ENCODE data around the gene FAM3C.
A peak's percentile ranks its signal among the peaks of the same experiment; 100 is the strongest.
"Not testable (repeated sequence)": the region's sequence is repeated elsewhere in the genome, so short reads cannot be mapped to it uniquely, and the experiment has no call there.

FAM3C gene

DNA sequence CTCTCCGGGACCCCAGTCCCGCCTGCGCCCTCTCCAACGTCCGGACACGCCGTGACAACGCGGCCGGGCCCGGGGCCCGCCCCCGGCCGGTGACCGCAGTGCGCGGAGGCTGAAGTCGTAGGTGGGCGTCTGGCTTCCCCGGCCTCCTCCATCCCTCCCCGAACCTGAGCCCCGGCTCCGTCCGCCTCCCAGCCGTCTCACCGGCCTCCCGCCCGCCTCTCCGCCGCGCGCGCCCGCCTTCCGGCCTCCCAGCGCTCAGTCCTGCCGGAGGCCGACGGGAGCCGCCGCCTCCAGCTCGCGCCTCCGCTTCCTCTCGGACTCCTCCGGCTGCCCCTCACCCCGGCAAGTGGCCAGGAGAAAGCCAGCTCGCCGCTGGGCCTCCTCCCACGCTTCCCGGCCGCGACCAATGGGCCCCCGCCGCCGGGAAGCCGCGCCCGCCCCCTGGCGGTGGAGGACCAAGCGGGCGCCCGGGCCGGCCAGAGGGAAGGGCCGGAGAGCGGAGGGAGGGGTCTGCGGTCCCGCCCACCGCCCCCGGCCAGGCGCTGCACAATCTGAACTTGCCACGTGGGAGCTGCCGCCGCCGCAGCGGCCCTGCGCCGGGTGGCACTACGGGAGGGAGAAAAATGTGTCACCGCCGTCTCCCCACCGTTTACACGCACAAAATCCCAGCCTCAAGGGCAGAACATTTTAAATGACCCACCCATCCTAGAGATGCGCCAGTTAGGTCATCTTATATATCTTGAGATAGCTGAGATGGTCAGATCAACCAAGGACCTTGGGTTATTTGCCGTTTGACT, at the start of gene FAM3C:
Gene FAM3C (minus strand): TSS at position 348 of the 797 bp plus-strand sequence. CDS start 13,339 bp downstream, outside the sequence.
- DNase-seq: peak; percentile 93

DNA sequence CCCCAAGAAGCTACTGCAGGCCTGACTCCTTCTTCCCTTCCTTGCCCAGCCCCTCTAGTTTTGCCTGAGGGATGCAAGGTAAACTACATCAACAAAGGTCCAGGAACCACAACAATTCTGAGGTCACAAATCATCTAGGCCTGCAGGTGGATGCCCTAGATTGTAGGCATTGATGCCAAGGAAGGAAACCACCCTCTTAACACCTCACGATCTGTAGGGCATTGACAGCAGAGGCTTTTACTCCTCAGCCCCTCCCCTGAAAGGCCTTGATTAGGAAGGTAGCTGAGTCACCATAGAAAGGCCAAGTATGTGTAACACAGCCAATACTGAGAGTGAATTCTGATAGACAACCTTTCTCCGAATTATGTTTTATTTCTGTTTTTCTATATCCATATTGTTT, 46.7 kb upstream of the FAM3C start:
- DNase-seq: no peak

- no peak for DNase-seq
These were observed 44.9 kb upstream of the FAM3C start for GRCh38 chr7:121440857-121441503.

DNA sequence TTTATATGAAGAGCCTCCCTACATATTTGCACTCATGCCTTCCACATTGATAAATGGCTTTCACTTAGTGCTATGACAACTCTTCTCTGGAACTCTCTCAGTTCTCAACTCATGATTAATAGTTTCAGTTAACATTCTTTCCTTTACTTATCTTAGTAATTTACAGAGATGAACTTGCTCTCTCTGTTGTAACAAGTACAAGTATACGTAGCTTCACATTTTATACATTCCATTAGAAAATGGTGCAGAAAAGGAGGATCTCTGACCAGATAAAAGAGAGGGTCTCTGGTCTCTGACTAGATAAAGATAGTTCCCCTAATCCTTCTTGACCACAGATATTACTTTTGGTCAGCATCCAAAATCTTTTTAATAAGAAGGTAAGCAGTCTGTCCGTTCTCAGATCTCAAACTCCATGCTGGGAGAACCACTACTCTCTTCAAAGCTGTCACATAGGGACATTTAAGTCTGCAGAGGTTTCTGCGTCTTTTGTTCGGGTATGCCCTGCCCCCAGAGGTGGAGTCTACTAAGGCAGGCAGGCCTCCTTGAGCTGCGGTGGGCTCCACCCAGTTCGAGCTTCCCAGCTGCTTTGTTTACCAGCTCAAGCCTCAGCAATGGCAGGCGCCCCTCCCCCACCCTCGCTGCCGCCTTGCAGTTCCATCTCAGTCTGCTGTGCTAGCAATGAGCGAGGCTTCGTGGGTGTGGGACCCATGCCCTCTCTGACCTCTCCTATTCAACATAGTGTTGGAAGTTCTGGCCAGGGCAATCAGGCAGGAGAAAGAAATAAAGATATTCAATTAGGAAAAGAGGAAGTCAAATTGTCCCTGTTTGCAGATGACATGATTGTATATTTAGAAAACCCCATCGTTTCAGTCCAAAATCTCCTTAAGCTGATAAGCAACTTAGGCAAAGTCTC, 42.2 kb upstream of the FAM3C start:
- not testable (repeated sequence) for DNase-seq

DNA sequence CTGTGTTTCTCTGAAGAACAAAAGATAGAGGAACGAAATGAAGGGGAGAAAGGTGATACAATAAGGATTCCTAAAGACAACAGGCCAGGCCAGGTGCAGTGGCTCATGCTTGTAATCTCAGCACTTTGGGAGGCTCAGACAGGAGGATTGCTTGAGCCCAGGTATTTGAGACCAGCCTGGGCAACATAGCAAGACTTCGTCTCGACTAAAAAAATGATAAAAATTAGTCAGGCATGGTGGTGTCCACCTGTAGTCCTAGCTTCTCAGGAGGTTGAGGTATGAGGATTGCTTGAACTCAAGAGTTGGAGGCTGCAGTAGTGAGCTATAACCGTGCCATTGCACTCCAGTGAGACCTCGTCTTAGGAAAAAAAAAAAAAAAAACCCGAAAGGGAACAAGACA, 41.4 kb upstream of the FAM3C start:
- no peak for DNase-seq

DNA sequence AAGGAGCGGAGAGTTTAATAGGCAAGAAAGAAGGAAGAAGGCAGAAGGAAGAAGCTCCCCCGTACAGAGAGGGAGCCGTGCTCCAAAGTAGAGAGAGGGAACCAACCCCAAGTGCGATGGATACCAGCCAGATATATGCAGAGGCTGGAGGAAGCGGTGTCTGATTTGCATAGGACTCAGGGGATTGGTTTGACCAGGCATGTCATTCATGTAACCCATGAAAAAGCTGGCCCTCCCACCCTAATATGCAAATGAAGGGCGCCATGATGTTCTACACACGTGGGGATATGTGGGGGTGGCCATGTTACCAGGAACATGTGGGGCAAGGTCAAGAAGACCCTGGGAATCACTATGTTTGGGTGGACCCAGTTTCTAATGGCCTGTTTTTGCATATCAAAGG, 40.6 kb upstream of the FAM3C start:
- no peak for DNase-seq

GRCh38 chr7:121436136-121436535, 40.0 kb upstream of the FAM3C start:
- DNase-seq: no peak

DNA sequence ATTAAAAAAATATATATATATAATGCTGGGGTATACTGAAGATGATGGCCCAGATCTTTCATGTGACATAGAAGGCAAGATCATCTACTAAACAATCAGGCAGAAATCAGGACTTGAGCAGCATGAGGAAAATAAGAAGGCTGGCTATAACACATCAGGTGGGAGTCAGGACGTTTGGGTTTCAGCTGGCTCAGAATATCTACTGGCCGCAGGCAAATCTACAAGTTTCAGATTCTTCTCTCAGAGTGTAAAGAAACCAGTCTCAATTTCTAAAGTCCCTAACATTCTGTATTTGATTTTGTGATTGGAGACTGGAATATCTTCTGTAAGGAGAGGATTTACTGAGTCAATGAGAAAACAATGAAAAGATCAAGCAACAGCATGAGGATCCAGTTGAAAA, 37.7 kb upstream of the FAM3C start:
- DNase-seq: no peak

DNA sequence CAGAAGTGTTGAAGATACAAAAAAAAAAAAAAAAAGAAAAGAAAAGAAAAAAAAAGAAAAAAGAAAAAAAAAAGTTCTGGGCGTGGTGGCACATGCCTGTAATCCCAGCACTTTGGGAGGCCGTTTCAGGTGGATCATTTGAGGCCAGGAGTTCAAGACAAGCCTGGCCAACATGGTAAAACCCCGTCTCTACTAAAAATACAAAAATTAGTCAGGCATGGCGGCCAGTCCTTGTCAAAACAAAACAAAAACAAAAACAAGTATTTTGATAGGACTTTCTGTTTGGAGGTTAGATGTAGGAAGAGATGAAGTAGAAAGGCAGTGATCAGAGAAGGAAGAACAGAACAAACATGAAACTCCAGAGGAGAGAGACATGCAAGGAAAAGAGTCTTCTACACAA, 36.4 kb upstream of the FAM3C start:
- not testable (repeated sequence) for DNase-seq

DNA sequence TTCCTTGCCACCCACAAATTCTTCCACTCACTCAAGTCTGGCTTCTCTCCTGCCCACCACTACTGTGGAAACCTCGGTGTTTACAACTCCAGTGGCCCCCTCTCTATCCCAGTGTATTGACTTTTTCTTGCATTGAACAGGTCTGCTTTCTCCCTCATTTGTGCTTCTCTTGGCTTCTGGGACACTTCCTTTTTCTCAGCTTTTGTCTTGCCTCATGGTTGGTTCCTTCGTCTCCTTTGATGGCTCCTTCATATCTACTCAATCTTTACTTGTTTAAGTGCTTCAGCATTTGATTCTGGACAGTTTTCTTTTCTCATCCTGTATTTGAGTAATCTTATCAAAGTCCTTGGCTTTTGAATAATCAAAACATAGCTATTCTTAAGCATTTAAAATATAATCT, 35.9 kb upstream of the FAM3C start:
- DNase-seq: no peak

DNA sequence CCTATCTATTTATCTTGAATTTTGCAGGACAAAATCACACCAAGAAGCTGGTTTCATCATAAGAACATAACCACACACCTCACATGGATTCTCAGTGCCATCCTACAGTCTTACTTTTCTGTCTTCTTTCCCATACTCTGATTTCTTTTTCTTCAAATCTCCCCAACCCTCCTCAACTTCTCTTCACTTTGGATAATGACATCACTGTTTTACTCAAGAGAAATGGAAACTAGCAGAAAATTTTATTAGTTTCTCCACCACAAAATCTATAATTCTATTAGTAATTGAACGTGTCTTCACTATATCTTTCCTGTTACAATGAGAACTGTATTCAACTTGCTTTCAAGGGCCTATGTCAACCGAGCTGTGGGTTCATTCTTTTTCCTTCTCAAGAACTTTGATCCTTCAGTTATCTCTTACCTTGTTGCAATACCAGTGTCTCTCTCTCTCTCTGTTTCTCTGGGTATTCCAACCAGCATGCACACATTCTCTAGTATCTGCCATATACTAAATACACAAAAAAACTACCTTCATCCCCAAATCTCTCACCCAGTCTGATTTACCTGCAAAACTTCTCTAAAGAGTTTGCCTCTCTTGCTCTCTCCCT, 35.4 kb upstream of the FAM3C start:
- DNase-seq: no peak

- DNase-seq: no peak
These were observed 34.5 kb upstream of the FAM3C start for GRCh38 chr7:121430558-121430957.

GRCh38 chr7:121429798-121430197, 33.7 kb upstream of the FAM3C start:
- DNase-seq: no peak

DNA sequence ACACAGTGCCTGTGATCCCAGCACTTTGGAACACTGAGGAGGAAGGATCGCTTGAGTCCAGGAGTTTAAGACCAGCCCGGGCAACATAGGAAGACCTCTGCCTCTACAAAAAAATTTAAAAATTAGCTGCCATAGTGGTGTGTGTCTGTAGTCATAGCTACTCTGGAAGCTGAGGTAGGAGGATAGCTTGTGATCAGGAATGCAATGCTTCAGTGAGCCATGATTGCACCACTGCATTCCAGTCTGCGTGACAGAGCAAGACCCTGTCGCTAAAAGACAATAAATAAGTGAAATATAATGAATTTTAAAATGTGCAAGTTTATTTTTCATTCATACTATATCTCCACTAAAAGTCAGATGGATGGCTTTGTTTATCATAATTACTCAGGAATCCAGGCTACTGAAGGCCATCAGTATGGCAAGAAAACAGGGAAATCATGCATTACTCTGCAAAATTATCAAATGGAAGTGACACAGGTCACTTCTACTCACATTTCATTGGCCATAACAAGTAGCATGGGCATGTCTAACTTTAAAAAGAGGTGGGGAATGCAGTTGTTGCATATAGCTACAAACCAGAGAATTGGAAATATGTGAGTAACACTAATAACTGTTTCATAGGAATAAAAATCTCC, 32.9 kb upstream of the FAM3C start:
- no peak for DNase-seq

DNA sequence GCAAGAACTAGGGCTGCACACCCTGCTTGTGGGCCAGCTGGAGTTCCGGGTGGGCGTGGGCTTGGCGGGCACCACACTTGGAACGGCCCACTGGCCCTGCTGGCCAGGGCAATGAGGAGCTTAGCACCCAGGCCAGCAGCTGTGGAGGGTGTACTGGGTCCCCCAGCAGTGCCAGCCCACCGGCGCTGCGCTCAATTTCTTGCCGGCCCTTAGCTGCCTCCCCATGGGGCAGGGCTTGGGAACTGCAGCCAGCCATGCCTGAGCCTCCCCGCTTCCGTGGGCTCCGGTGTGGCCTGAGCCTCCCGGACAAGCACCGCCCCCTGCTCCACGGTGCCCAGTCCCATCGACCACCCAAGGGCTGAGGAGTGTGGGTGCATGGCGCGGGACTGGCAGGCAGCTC, 25.6 kb upstream of the FAM3C start:
- not testable (repeated sequence) for DNase-seq

GRCh38 chr7:121420976-121421375, 24.9 kb upstream of the FAM3C start:
- DNase-seq: no peak

DNA sequence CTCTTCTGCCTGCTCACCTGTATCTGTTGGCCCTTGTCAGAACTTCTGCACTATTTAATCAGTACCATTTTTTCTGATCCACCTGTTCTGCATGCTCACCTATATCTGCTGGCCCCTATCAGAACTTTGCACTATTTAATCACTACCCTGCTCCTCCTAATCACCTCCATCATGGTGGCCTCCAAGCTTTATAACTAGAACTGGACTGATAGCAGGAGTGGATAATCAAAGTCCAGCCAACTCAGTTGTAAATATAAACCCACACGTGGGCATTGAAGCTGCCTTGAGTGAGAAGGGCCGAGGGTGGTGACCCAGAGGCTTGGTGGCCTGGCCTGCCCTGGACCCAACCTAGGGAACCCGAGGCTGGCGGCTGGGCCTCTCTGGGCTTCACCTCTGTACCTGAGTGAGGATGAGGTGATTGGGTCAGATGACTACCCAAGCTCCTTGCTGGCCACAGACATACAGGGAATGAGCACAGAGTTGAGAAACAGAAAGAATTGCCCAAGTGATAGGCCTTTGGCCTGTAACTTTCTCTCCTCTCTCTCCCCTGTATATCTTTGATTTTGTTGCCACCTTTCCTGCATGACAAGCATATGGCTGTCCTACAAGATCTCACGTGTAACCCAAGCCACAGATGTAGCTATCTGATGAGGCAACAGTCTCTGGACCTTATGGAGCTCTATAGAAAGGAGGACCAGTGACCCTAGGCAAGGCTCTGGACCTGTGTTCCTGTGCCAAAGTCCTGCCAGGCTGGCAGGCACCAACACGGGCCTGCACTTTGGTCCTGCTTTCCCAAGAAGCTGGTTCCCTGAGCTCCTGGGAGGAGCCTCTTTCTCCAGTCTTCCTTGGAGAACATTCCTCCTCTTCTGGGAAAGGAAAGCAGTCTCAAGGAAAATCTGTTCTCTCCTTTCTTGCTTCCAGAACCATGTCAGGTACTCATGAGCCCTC, 23.4 kb upstream of the FAM3C start:
- no peak for DNase-seq

GRCh38 chr7:121416533-121416932, 20.4 kb upstream of the FAM3C start:
- DNase-seq: no peak

DNA sequence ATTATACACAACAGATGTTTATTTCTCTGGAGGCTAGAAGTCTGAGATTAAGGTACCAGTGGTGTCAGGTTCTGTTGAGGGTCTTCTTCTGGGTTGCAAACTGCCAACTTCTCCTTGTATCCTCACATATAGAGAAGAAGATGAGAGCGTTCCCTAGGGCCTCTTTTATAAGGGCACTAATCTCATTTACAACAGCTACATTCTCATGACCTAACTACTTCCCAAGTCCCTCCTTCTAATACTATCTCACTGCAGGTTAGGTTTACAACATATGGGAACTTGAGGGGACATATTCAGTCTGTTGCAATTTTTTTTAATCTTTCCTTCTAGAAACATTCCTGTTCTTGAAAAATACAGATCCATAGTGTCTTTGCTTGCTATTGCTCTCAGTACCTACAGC, 18.3 kb upstream of the FAM3C start:
- no peak for DNase-seq

DNA sequence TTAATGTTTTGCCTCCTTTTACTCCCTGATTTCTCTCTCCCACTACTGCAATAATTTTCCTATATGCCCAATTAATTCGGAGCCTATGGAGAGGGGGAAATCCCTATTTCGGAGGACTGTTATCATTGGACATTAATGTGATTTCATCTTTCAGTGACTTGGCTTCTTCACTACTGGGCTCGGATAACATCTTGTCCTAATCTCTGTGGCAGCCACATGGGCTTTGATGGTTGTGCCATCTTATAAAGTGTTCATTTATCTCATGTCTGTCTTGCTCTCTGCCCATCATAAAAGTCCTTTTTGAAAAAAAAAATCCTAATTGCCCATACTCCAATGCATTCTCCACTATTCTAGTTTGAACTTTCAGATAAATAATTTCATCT, 15.5 kb upstream of the FAM3C start:
- DNase-seq: no peak

GRCh38 chr7:121410829-121411596, 14.9 kb upstream of the FAM3C start:
- DNase-seq: no peak
